ENCODE results near the gene CASTOR1.

The CASTOR1 gene

DNA sequence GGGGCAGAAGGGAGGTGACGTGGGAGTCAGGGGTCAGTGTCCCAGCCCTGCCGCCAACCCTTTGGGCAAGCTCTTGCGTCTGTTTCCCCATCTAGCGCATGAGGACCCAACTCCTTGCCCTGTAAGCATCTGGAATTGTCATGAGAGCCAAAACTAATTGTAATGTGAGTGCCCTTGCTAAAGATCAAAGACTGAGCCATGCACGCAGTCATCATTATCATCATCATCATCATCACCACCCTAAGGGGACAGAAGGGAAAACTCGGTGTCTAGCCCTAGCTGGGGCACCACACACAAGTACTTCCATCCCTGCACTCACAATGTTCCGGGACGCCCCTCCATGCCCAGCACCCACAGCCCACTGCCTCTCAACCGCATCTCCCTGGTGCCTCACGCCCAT is 45.2 kb downstream of the CASTOR1 start:
- DNase-seq, result no peak

GRCh38 chr22:30243661-30244060 is 45.6 kb downstream of the CASTOR1 start:
- no peak for DNase-seq

DNA sequence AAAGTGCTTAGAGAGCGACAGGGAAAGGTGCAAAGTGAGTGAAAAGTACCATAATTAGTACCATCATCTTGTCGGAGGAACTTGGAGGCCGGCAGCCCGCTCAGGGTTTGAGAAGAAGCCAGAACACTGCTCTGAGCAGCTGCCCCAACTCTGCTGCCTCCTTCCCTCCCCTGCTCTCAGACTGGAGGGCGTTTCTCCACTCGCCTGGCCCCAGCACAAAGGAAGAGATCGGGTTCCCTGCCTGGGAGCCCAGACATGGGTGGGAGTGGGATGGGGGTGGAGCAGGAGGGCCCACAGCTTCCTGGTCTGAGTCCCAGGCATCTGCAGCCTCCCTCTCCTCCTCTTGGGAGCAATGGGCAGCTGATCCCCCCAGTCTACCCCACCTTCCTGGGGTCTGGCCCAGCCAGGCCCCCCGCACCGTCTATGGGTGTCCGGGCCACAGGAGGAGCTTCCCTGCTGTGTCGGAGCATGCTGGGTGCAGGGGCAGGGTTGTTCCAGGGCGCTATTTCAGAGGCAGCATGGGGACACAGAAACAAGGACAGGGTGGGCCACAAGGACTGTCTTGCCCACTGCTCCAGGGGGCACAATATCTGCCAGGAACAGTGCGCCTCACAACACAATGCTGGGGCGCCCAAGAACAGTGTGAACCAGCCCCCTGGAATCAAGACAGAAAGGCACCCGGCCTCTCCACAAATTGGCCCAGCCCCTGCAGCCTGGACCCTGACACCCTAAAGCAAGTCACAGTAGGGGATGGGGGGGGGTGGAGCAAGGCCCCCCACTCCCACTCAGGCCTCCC is 47.5 kb downstream of the CASTOR1 start:
- no peak for DNase-seq

GRCh38 chr22:30240541-30241417 is 48.5 kb downstream of the CASTOR1 start:
- no peak for DNase-seq

GRCh38 chr22:30239488-30240405 is 49.6 kb downstream of the CASTOR1 start:
- DNase-seq, result no peak

GRCh38 chr22:30238661-30239487 is 50.4 kb downstream of the CASTOR1 start:
- DNase-seq, result no peak

DNA sequence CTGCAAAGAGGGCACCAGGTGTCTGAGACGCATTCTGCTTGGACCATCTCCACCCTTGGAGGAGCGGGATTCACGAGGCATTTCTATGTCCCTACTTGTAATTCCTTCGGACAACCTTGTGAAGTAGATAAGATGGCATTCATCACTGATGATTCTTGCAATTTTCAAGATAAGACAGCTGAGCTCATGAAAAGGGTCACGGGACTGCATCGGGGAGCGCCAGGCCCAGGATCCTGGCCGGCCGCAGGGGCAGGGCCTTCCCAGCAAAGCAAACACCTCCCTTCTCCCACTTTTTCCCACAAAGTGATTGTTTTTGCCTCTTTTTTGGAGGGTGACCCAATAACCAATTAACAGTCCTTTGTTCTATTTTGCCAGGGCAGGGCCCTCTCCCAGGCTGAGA is 51.2 kb downstream of the CASTOR1 start:
- no peak for DNase-seq

- DNase-seq, result no peak
Measured at GRCh38 chr22:30236875-30237274, 52.4 kb downstream of the CASTOR1 start.

- DNase-seq, result no peak
Measured at GRCh38 chr22:30235687-30236170, 53.6 kb downstream of the CASTOR1 start.
